IMR-90 (cell line): Measurements from ENCODE around the gene GPR158. TPM values are rescaled to one million over a fixed set of nuclear protein-coding genes. Genes with fewer than 3 reads are reported as not detected.

Experiments
- ATAC-seq: fragments of 200-7000 bp; cut with Tn5 transposase; 2 replicates; pipeline ENCODE4 v1.9.1; 2020; ENCODE audit warnings: low read depth, mild to moderate bottlenecking, moderate library complexity
- BruUV-seq: library from RNA; stranded (reverse); fragments of 400-500 nt; replicated peaks from 2 replicates; lab custom pipeline; 2021; lab: Mats Ljungman, UMichigan
- CTCF ChIA-PET: fragments of 300-600 bp; formaldehyde crosslinking; extraction: SDS; loops from one replicate; lab custom pipeline; 2021; ENCODE audit warnings: antibody characterized with exemption; lab: Yijun Ruan, JAX
- POLR2A ChIA-PET: fragments of 300-600 bp; sonication (Branson Sonifier 250); formaldehyde crosslinking; loops from one replicate; lab custom pipeline; 2022; ENCODE audit warnings: antibody characterized with exemption; ENCODE audit not compliant: unreplicated experiment; lab: Charles Lee
- DNase-seq: peaks from one replicate; pipeline ENCODE4 v3.0.0; 2013
- H2AFZ ChIP-seq: replicated peaks from 2 replicates; pipeline ENCODE3; 2013; ENCODE audit warnings: low read length, mild to moderate bottlenecking; ENCODE audit not compliant: poor library complexity
- H2AK5ac ChIP-seq: 2 replicates; pipeline ENCODE4 v1.6.1; 2013; ENCODE audit warnings: low read depth, low read length, inconsistent platforms
- H2AK9ac ChIP-seq: replicated peaks from 2 replicates; pipeline ENCODE3; 2013; ENCODE audit warnings: mild to moderate bottlenecking, low read depth, low read length, moderate library complexity; ENCODE audit not compliant: poor library complexity
- H2BK120ac ChIP-seq: 2 replicates; pipeline ENCODE4 v1.6.1; 2013; ENCODE audit warnings: low read depth, low read length, inconsistent platforms
- H2BK15ac ChIP-seq: 3 replicates; pipeline ENCODE4 v1.6.1; 2013; ENCODE audit warnings: low read depth, low read length, inconsistent platforms
- H2BK20ac ChIP-seq: 2 replicates; pipeline ENCODE4 v1.6.1; 2013; ENCODE audit warnings: low read depth, mild to moderate bottlenecking, inconsistent platforms, low read length, moderate library complexity
- H2BK5ac ChIP-seq: 2 replicates; pipeline ENCODE4 v1.6.1; 2013; ENCODE audit warnings: mild to moderate bottlenecking, low read depth, low read length, inconsistent platforms; ENCODE audit not compliant: poor library complexity, severe bottlenecking
- H3K14ac ChIP-seq: replicated peaks from 2 replicates; pipeline ENCODE4 v1.6.1; 2013; ENCODE audit warnings: low read depth, low read length, inconsistent platforms
- H3K18ac ChIP-seq: 2 replicates; pipeline ENCODE4 v1.6.1; 2013; ENCODE audit warnings: low read depth, low read length, control low read depth
- H3K23ac ChIP-seq: 2 replicates; pipeline ENCODE4 v1.6.1; 2013; ENCODE audit warnings: low read depth, low read length, inconsistent platforms
- H3K27ac ChIP-seq: 2 replicates; pipeline ENCODE4 v1.5.1; 2013; ENCODE audit warnings: mild to moderate bottlenecking, control low read depth, low read length; ENCODE audit not compliant: insufficient read depth
- H3K27me3 ChIP-seq: 2 replicates; pipeline ENCODE4 v1.6.1; 2013; ENCODE audit warnings: low read length; ENCODE audit not compliant: control insufficient read depth, insufficient read depth
- H3K36me3 ChIP-seq: 2 replicates; pipeline ENCODE4 v1.6.1; 2013; ENCODE audit warnings: low read length, mixed read lengths; ENCODE audit not compliant: control insufficient read depth, insufficient read depth
- H3K4ac ChIP-seq: 2 replicates; pipeline ENCODE4 v1.6.1; 2013; ENCODE audit warnings: low read depth, low read length, inconsistent platforms
- H3K4me1 ChIP-seq: 2 replicates; pipeline ENCODE4 v1.6.1; 2013; ENCODE audit warnings: low read length, mixed read lengths; ENCODE audit not compliant: control insufficient read depth, insufficient read depth
- H3K4me2 ChIP-seq: 2 replicates; pipeline ENCODE4 v1.6.1; 2013; ENCODE audit warnings: low read depth, mild to moderate bottlenecking, control low read depth, low read length, moderate library complexity
- H3K4me3 ChIP-seq: 2 replicates; pipeline ENCODE4 v1.5.1; 2013; ENCODE audit warnings: low read depth, mild to moderate bottlenecking, control low read depth, low read length, moderate library complexity; ENCODE audit not compliant: insufficient read depth
- H3K56ac ChIP-seq: 2 replicates; pipeline ENCODE4 v1.6.1; 2013; ENCODE audit warnings: low read length, inconsistent platforms; ENCODE audit not compliant: insufficient read depth; ENCODE audit errors: extremely low read depth
- H3K79me1 ChIP-seq, 2 experiments: 2 replicates each; pipeline ENCODE4 v1.6.1; 2013; ENCODE audit warnings: low read length in 2 of 2, inconsistent platforms in 1 of 2, low read depth in 1 of 2
- H3K9ac ChIP-seq: 2 replicates; pipeline ENCODE4 v1.6.1; 2013; ENCODE audit warnings: low read depth, low read length, control low read depth
- H3K9me1 ChIP-seq: 2 replicates; pipeline ENCODE4 v1.6.1; 2013; ENCODE audit warnings: low read length, inconsistent platforms; ENCODE audit not compliant: insufficient read depth
- H3K9me3 ChIP-seq: 2 replicates; pipeline ENCODE4 v1.6.1; 2013; ENCODE audit warnings: low read length; ENCODE audit not compliant: control insufficient read depth, insufficient read depth
- H4K20me1 ChIP-seq: 2 replicates; pipeline ENCODE4 v1.6.1; 2013; ENCODE audit warnings: low read length, inconsistent platforms; ENCODE audit not compliant: insufficient read depth
- H4K5ac ChIP-seq: 2 replicates; pipeline ENCODE4 v1.6.1; 2013; ENCODE audit warnings: mild to moderate bottlenecking, low read depth, low read length, control low read depth
- H4K8ac ChIP-seq, 2 experiments: 2 replicates each; pipeline ENCODE4 v1.6.1; 2013; ENCODE audit warnings: low read depth in 2 of 2, low read length in 2 of 2, control low read depth in 1 of 2, inconsistent platforms in 1 of 2
- H4K91ac ChIP-seq: 2 replicates; pipeline ENCODE4 v1.6.1; 2013; ENCODE audit warnings: low read depth, low read length, inconsistent platforms; ENCODE audit not compliant: insufficient read depth
- CTCF ChIP-seq: conservative IDR thresholded peaks from 2 replicates; pipeline ENCODE4 v1.5.1; 2012; ENCODE audit warnings: mild to moderate bottlenecking, low read depth, low read length, improper control_type of control experiment
- MXI1 ChIP-seq: IDR thresholded peaks from 2 replicates; pipeline ENCODE4 v1.6.1; 2012; ENCODE audit warnings: low read depth, mild to moderate bottlenecking, low read length, moderate library complexity, borderline replicate concordance
- RAD21 ChIP-seq: IDR thresholded peaks from 2 replicates; pipeline ENCODE4 v1.6.1; 2012; ENCODE audit warnings: low read length, improper control_type of control experiment
- RCOR1 ChIP-seq: IDR thresholded peaks from 2 replicates; pipeline ENCODE4 v1.6.1; 2012; ENCODE audit warnings: mild to moderate bottlenecking, low read length, improper control_type of control experiment; ENCODE audit not compliant: insufficient replicate concordance
- WGBS, 2 experiments: methylation state at CpG; one replicate each; pipeline versions ENCODE4 v1.1.5 to v1.1.7; 2013; ENCODE audit warnings: missing lambda C conversion rate in 2 of 2; ENCODE audit not compliant: insufficient read length in 1 of 2; ENCODE audit errors: extremely low coverage in 2 of 2; 5-methylcytosine and 5-hydroxymethylcytosine counted together
- dilution Hi-C: fragments of 300-500 bp; cut with HindIII; formaldehyde crosslinking; loops from one replicate; pipeline ENCODE4 v1.14.3; 2018; ENCODE audit warnings: low sequenced_read_pairs; ENCODE audit not compliant: unreplicated experiment
- in situ Hi-C: fragments of 300-500 bp; cut with MboI; formaldehyde crosslinking; loops from 3 replicates; pipeline ENCODE4 v1.14.3; 2019; ENCODE audit warnings: low sequenced_read_pairs, inconsistent platforms, mixed read lengths
- intact Hi-C: fragments of 100-400 bp; cut with micrococcal nuclease; formaldehyde crosslinking; loops from 2 replicates; pipeline ENCODE4 v1.10.0; 2022
- polyA plus RNA-seq, 3 experiments: library from polyadenylated mRNA; depleted of rRNA; stranded (reverse); fragments of >200 nt; gene quantifications; 2 replicates each; pipeline ENCODE4 v1.2.3, GENCODE V29; 2012; ENCODE audit warnings: low replicate concordance in 1 of 3
- total RNA-seq: library from RNA; depleted of rRNA; stranded (reverse); fragments of >200 nt; gene quantifications from 2 replicates; pipeline ENCODE4 v1.2.3, GENCODE V29; 2012
- TF ChIP-seq, protein P1 (sequence below): fragments of 150-350 bp; IDR thresholded peaks from 2 replicates; pipeline ENCODE4 v1.6.1; 2016; ENCODE audit warnings: low read depth, mild to moderate bottlenecking, low read length, moderate library complexity, borderline replicate concordance

Gene GPR158
- total and polyA plus RNA-seq, 2 of the 4 experiments (the other 2 are of a cell fraction) = not detected

DNA sequence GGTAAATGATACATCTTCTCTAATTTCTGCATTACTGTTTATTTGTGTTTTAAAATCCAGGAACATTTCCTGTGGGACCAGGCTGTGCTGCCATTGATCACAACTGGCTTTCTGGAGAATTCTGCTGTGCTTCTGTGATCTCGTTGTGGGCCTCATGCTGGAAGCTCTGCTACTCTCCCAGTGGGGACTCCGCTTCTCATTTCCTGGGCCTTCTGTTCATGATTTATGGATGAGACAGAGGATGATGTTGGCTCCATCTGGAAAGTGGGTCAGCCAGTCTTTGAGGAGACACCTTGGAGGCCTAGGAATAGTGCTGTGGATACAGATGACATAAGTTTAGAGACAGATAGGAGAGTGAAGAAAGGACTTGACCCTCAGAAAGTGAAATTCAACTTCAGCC lies 15.2 kb upstream of the GPR158 start:
- Histone ChIP-seq H3K27me3 (no peaks in the 10 kb centered on the region), H2AK9ac (no peak overlapping the region), H4K91ac (no peak overlapping the region), H3K4me2 (no peak overlapping the region), H3K4ac (no peak overlapping the region), H2BK5ac (no peak overlapping the region), H3K9ac (no peak overlapping the region), H3K56ac (no peak overlapping the region), H2BK120ac (no peak overlapping the region), H3K79me1 (no peaks in the 10 kb centered on the region), H3K4me1 (no peaks in the 10 kb centered on the region), H4K5ac (no peak overlapping the region), H2BK15ac (no peak overlapping the region), H4K20me1 (no peaks in the 10 kb centered on the region), H4K8ac (no peak overlapping the region), H3K9me3 (peaks cover 4% of the 10 kb centered on the region; the same call in 1 of the 2 replicates), H2AK5ac (no peak overlapping the region), H3K18ac (no peak overlapping the region), H3K9me1 (no peaks in the 10 kb centered on the region), H2BK20ac (no peak overlapping the region), H3K23ac (no peak overlapping the region), H3K4me3 (no peak overlapping the region), H3K27ac (no peak overlapping the region), H3K36me3 (no peaks in the 10 kb centered on the region), H2AFZ (no peak overlapping the region), H3K14ac (no peak overlapping the region)
- BruUV-seq = no TSS peak
- TF ChIP-seq RAD21 (no peak), MXI1 (no peak), CTCF (no peak), RCOR1 (no peak)
- TF ChIP-seq, protein P1, sequence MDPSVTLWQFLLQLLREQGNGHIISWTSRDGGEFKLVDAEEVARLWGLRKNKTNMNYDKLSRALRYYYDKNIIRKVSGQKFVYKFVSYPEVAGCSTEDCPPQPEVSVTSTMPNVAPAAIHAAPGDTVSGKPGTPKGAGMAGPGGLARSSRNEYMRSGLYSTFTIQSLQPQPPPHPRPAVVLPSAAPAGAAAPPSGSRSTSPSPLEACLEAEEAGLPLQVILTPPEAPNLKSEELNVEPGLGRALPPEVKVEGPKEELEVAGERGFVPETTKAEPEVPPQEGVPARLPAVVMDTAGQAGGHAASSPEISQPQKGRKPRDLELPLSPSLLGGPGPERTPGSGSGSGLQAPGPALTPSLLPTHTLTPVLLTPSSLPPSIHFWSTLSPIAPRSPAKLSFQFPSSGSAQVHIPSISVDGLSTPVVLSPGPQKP = no peak
- ATAC-seq (no peak), DNase-seq (no peak)
- in situ Hi-C loops (no loop called here), dilution Hi-C loops (no loop called here), intact Hi-C loops (no loop called here)
- ChIA-PET POLR2A (no interaction called here), CTCF (no interaction called here)
- WGBS, 2 experiments = 0% methylated on average over 1 of the region's 2 CpGs; no CpG with 5 or more reads in 1 of the 2 experiments
